ENCODE results near the gene MYO1E.

DNA sequence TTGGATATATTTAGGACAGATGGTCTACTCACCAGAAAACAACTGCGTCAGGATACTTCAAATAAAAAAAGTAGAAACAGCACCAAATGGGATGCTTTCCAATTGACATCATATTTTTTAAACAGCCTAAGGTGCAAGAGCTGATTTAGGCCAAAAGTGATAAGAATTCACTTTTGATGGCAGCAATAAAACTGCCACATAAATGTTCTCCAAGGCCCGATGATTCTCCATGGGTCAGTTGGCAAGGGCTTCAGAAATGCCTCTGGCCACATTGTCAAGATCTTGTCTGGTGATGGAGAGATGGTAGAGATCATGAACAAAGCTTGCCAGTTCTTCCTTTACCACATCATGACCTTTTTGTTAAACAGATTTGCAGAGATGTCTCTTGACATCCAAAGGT is 127.1 kb downstream of the MYO1E start:
- TF ChIP-seq CTCF (IDR thresholded peaks at IDR 0.05) (no peak), POLR2A (IDR thresholded peaks at IDR 0.05) (no peak), POLR2AphosphoS5 (IDR thresholded peaks at IDR 0.05) (no peak), EP300 (IDR thresholded peaks at IDR 0.05) (no peak)

All from gastroesophageal sphincter (tissue), 3 donors.